GM18870 (cell line): ENCODE data around the gene ARHGAP18.
"Not testable (repeated sequence)": the region's sequence is repeated elsewhere in the genome, so short reads cannot be mapped to it uniquely, and the experiment has no call there.

Experiments used
- ATAC-seq: cut with Tn5 transposase; IDR thresholded peaks from one replicate; pipeline ENCODE4 v1.9.1; 2021; ENCODE audit warnings: moderate library complexity; ENCODE audit not compliant: unreplicated experiment

ARHGAP18 gene

DNA sequence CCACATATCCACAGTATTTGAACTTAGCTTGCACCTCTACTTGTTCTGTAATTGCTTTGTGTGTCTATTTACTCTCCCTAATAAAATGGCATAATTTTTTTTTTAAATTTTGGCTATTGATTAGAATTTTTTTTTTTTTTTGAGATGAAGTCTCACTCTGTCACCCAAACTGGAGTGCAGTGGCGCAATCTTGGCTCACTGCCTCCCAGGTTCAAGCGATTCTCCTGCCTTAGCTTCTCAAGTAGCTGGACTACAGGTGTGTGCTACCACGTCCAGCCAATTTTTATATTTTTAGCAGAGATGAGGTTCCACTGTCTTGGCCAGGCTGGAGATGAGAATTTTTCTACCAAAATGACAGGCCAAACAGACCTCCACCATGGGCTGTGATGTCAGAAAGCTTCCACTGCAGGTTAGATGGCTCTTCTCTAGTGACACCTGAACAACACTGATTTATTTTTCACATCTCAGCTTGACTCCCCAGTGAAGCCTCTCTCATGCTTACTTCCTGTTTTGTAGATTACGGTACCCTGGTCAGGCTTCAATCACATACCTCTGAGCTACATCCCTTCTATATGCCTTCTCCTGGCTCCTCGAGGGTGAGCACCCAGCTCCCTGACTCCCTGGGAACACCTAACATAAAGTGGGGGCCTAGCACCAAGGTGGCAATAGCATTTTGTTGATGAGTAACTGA is 112.8 kb downstream of the ARHGAP18 start:
- no peak for ATAC-seq

DNA sequence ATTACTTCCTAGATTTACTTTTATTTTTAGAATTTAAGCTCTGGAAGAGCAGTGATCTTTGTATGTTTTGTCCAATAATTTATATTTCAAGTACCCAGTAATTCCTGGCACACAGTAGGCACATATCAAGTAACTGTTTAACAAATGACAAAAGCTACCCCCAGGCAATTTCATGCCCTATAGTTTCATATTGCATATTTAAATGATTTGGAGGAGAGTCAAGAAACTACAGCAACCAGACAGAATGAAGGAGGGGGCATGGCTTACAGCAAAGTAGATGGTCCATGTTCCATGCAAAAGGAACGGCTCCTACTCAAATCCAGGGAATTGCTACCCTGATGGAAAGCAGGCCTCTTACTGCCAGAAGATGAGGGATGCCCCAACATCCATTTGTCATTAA is 113.5 kb downstream of the ARHGAP18 start:
- no peak for ATAC-seq

DNA sequence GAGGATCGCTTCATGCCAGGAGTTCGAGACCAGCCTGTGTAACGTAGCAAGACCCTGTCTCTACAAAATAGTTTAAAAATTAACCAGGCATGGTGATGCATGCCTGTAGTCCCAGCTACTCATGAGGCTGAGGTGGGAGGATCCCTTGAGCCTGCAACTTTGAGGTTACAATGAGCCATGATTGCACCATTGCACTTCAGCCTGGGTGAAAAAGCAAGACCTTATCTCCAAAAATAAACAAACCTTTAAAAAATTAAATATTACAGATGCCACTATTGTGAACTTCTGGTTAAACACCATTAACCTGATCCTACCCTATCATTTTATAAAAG is 116.8 kb downstream of the ARHGAP18 start:
- ATAC-seq = no peak

GRCh38 chr6:129592516-129593232 is 117.3 kb downstream of the ARHGAP18 start:
- ATAC-seq = no peak

DNA sequence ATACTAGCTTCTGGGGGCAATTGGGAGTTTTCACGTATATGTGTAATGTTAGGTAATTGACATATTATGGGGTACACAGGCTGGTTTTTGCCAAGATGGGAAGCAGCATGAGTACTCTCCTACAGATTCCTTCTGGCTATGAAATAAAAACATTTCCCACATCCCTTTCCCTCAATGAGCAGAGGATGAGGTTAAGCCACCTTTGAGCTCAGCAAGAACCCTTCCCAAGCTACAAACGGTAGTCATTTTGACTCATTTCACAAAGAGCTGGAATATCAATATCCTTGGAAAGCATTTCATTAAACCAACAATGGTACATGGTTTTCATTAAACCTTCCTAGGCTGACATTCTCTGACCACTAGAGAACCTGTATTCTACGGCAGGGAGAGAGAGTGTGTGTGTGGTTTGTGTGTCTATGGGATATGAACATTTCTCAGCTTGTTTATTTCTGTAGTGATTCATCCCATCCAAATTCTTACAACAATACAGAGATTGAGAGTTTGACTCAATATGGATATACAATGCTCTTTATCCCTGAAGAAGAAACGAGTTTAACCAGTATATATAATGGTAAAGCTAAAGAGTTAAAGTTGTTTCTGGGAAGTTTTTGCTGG is 119.5 kb downstream of the ARHGAP18 start:
- ATAC-seq = no peak

- ATAC-seq = no peak
These were observed 123.2 kb downstream of the ARHGAP18 start for GRCh38 chr6:129586815-129587214.

DNA sequence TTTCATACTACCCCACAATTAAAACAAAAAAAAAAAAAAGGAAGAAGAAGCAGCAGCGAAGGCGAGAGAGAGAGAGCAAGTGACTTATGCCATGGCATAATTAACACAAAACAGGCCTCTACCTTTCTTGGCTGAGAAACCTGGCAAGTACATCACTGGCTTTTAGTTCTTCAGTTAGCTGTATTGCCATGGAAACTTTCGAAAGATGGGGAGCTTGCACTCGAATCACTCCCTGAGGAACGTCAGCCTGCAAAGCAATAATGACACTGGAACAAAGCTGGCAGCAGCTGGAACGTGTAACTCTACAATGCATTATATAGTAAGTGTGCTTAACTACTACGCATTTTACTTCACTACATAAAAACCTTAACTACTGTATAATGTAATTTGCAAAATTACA is 126.1 kb downstream of the ARHGAP18 start:
- ATAC-seq = no peak

GRCh38 chr6:129578315-129578714 is 131.7 kb downstream of the ARHGAP18 start:
- ATAC-seq = no peak

GRCh38 chr6:129577691-129578090 is 132.3 kb downstream of the ARHGAP18 start:
- ATAC-seq = no peak

DNA sequence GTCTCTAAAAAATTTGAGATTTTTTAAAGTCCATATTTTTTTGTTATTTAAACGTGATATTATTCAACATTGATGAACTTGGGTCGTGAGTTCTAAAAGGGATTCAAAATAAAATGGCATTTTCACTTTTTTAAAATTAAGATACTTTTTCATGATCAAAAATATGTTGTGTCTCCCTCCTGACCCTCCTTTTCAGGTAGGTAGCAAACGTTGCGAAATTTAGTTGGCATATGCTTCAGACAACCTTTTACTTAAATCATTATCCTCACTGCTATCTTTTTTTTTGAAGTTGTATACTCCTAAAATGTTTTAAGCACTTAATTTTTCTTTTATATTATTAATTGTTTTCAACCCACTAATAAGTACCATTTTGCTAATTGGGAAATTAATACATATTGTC is 133.5 kb downstream of the ARHGAP18 start:
- no peak for ATAC-seq

- no peak for ATAC-seq
These were observed 134.4 kb downstream of the ARHGAP18 start for GRCh38 chr6:129575378-129576118.

- ATAC-seq = not testable (repeated sequence)
These were observed 135.4 kb downstream of the ARHGAP18 start for GRCh38 chr6:129574605-129575004.

DNA sequence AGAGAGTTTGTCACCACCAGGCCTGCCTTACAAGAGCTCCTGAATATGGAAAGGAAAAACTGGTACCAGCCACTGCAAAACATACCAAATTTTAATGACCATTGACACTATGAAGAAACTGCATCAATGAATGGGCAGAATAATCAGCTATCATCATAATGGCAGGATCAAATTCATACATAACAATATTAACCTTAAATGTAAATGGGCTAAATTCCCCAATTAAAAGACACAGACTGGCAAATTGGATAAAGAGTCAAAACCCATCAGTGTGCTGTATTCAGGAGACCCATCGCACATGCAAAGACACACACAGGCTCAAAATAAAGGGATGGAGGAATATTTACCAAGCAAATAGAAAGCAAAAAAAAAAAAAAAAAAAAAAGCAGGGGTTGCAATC is 139.0 kb downstream of the ARHGAP18 start:
- ATAC-seq = not testable (repeated sequence)

DNA sequence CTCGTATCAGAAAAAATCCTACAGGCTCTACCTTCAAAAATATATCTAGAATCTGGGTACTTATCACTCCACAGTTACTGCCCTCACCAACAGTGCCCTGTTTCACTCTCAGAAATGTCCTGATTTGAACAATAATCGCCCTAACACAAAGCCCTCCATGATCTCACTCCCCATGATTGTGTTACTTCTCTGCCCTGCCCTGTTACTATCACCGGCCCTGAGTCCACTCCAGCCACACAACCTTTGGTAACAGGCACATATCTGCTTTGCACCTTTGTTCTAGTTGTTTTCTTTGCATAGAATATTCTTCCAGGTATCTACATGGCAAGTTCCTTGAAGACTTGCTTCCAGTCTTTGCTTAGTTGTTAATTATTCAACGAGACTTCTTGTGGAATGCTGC is 142.0 kb downstream of the ARHGAP18 start:
- no peak for ATAC-seq

- no peak for ATAC-seq
These were observed 142.6 kb downstream of the ARHGAP18 start for GRCh38 chr6:129567374-129567773.

- ATAC-seq = no peak
These were observed 144.2 kb downstream of the ARHGAP18 start for GRCh38 chr6:129565811-129566210.

GRCh38 chr6:129565366-129565765 is 144.6 kb downstream of the ARHGAP18 start:
- no peak for ATAC-seq

DNA sequence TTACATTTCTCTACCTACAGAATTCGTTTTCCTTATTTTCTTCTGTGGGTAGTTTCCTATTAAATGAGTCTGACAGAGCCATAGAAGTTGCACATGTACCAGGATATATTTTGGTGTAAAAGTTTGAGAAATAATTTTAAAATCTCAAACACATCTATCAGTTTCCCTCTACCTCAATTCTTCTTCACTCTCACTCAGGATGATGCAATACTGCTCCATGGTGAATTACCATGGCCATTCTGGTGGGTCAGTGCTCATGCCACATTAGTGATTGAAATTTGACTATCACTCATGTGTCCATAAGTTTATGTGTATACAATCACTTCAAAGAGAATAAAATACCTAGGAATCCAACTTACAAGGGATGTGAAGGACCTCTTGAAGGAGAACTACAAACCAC is 151.7 kb downstream of the ARHGAP18 start:
- no peak for ATAC-seq

GRCh38 chr6:129555206-129555832 is 154.7 kb downstream of the ARHGAP18 start:
- ATAC-seq = no peak

DNA sequence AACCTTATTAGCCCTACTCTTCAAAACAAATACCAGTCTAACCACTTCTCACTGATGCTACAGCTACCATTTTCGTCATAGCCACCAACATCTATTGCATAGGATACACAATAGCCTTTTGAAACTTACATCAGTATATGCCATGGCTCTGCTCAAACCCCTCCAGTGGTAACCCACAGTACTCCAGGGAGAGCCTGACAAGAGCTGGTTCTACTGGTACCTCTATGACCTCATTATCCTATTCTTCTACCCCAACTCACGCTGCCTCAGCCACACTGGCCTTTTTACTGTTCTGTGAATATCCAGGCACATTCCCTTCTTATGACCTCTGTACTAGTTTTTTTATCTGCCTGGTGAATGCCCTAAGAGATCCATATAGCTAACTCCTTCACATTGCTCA is 157.6 kb downstream of the ARHGAP18 start:
- ATAC-seq = no peak

- no peak for ATAC-seq
These were observed 158.5 kb downstream of the ARHGAP18 start for GRCh38 chr6:129551486-129551885.
